Neural cell (in vitro differentiated cells): ENCODE data around the gene GLTP. TPM values are rescaled to one million over a fixed set of nuclear protein-coding genes. Genes with fewer than 3 reads are reported as not detected.
A peak's percentile ranks its signal among the peaks of the same experiment; 100 is the strongest.

ENCODE experiments used
- H2AFZ ChIP-seq: fragments of 200-600, 300-800 bp; sonication (generic), shearing (Covaris generic); 2 replicates; pipeline ENCODE4 v1.6.0; 2014; ENCODE audit warnings: low read depth, mild to moderate bottlenecking, antibody characterized with exemption, low read length, moderate library complexity
- H3F3A ChIP-seq: fragments of 200-600 bp; shearing (Covaris generic); 2 replicates; pipeline ENCODE4 v1.6.1; 2016; ENCODE audit warnings: mild to moderate bottlenecking, moderate library complexity, mixed read lengths, antibody characterized with exemption, low read length; ENCODE audit not compliant: insufficient read depth, poor library complexity, severe bottlenecking
- H3K27ac ChIP-seq: fragments of 200-600, 300-800 bp; sonication (generic), shearing (Covaris generic); 2 replicates; pipeline ENCODE4 v1.5.1; 2014; ENCODE audit warnings: mild to moderate bottlenecking, low read length, moderate library complexity
- H3K27me3 ChIP-seq: fragments of 300-800, 200-600 bp; sonication (generic), shearing (Covaris generic); 2 replicates; pipeline ENCODE4 v1.6.0; 2014; ENCODE audit warnings: mild to moderate bottlenecking, low read depth, low read length, moderate library complexity; ENCODE audit not compliant: insufficient read depth
- H3K36me3 ChIP-seq: fragments of 300-800, 200-600 bp; sonication (generic), shearing (Covaris generic); 2 replicates; pipeline ENCODE4 v1.5.1; 2014; ENCODE audit warnings: mild to moderate bottlenecking, antibody characterized with exemption, low read length, moderate library complexity; ENCODE audit not compliant: insufficient read depth
- H3K4me2 ChIP-seq: fragments of 300-800, 200-600 bp; sonication (generic), shearing (Covaris generic); 2 replicates; pipeline ENCODE4 v1.6.0; 2014; ENCODE audit warnings: mild to moderate bottlenecking, low read length
- H3K4me3 ChIP-seq: fragments of 300-800, 200-600 bp; sonication (generic), shearing (Covaris generic); 2 replicates; pipeline ENCODE4 v1.5.1; 2014; ENCODE audit warnings: mild to moderate bottlenecking, low read length, moderate library complexity
- H3K79me2 ChIP-seq: fragments of 200-600 bp; shearing (Covaris generic); replicated peaks from 2 replicates; pipeline ENCODE4 v1.6.0; 2014; ENCODE audit warnings: mild to moderate bottlenecking, low read length, moderate library complexity; ENCODE audit not compliant: insufficient read depth
- H3K9ac ChIP-seq: fragments of 300-800, 200-600 bp; sonication (generic), shearing (Covaris generic); 2 replicates; pipeline ENCODE4 v1.6.1; 2016; ENCODE audit warnings: mild to moderate bottlenecking, low read length, mixed read lengths
- H3K9me2 ChIP-seq: fragments of 200-600 bp; shearing (Covaris generic); 2 replicates; pipeline ENCODE4 v1.6.1; 2016; ENCODE audit warnings: mild to moderate bottlenecking, low read length, mixed read lengths; ENCODE audit not compliant: insufficient read depth
- H3K9me3 ChIP-seq: fragments of 200-600, 300-800 bp; sonication (generic), shearing (Covaris generic); 2 replicates; pipeline ENCODE4 v1.6.1; 2016; ENCODE audit warnings: mild to moderate bottlenecking, mixed run types, low read length, moderate library complexity, mixed read lengths
- H4K20me1 ChIP-seq: fragments of 200-600 bp; shearing (Covaris generic); 2 replicates; pipeline ENCODE4 v1.6.1; 2016; ENCODE audit warnings: mild to moderate bottlenecking, mixed run types; ENCODE audit not compliant: insufficient read depth
- CTCF ChIP-seq: fragments of 450-650 bp; IDR thresholded peaks from 2 replicates; pipeline ENCODE4 v1.5.1; 2014; ENCODE audit warnings: antibody characterized with exemption, mild to moderate bottlenecking, moderate library complexity; ENCODE audit not compliant: poor library complexity, severe bottlenecking
- EP300 ChIP-seq: fragments of 450-650 bp; conservative IDR thresholded peaks from 2 replicates; pipeline ENCODE4 v1.6.1; 2014; ENCODE audit warnings: antibody characterized with exemption, mild to moderate bottlenecking, moderate library complexity; ENCODE audit not compliant: poor library complexity, severe bottlenecking
- EZH2 ChIP-seq: fragments of 200-600, 300-800 bp; shearing (Covaris generic), sonication (generic); IDR thresholded peaks from 2 replicates; pipeline ENCODE4 v1.6.1; 2014; ENCODE audit warnings: antibody characterized with exemption, low read length, borderline replicate concordance, mild to moderate bottlenecking; ENCODE audit not compliant: insufficient read depth, poor library complexity, severe bottlenecking
- MXI1 ChIP-seq: fragments of 450-650 bp; conservative IDR thresholded peaks from 2 replicates; pipeline ENCODE4 v1.6.1; 2014; ENCODE audit warnings: antibody characterized with exemption, mild to moderate bottlenecking; ENCODE audit not compliant: poor library complexity, severe bottlenecking
- POLR2AphosphoS5 ChIP-seq: IDR thresholded peaks from 2 replicates; pipeline ENCODE4 v1.6.1; 2012
- RAD21 ChIP-seq: fragments of 450-650 bp; conservative IDR thresholded peaks from 2 replicates; pipeline ENCODE4 v1.6.1; 2014; ENCODE audit warnings: antibody characterized with exemption, mild to moderate bottlenecking, moderate library complexity
- SMC3 ChIP-seq: fragments of 450-650 bp; conservative IDR thresholded peaks from 2 replicates; pipeline ENCODE4 v1.6.1; 2014; ENCODE audit warnings: antibody characterized with exemption, mild to moderate bottlenecking, moderate library complexity; ENCODE audit not compliant: poor library complexity
- TAF1 ChIP-seq: IDR thresholded peaks from 2 replicates; pipeline ENCODE4 v1.6.1; 2012; ENCODE audit warnings: low read depth
- polyA plus RNA-seq: library from polyadenylated mRNA; depleted of rRNA; stranded (reverse); fragments of >200 nt; gene quantifications from 2 replicates; pipeline ENCODE4 v1.2.3, GENCODE V29; 2014
- TF ChIP-seq, protein P1 (sequence below): IDR thresholded peaks from 2 replicates; pipeline ENCODE4 v1.6.1; 2012; ENCODE audit warnings: borderline replicate concordance

The GLTP gene
- polyA plus RNA-seq, 1 donor from 2014 or later: 25.0 TPM

DNA sequence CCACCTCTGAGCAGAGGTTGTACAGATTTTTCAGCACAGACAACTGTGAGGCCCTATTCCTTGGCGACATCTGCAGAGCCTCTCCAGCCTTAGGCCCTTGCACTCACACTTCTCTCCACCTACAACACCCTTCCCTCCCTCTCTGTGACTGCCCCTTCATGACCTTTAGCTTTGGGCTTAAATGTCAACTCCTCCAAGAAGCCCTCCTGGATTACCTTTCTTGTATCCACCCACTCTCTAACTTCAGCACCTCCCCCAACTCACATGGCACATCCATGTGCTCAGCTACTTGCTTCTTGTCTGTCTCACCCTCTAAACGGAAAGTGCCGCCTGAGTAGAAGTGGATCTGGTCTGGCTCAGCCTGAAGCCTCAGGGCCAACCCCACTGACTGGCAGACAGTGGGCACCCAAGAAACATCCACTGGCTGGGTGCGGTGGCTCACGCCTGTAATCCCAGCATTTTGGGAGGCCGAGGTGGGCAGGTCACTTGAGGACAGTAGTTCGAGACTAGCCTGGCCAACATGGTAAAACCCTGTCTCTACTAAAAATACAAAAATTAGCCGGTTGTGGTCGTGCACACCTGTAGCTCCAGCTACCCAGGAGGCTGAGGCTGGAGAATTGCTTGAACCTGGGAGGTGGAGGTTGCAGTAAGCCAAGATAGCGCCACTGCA is 69.3 kb downstream of the GLTP start:
- H3K79me2 ChIP-seq: no peaks in the 10 kb centered on the region
- H3K4me2 ChIP-seq: no peak overlapping the region
- H3K9me3 ChIP-seq: no peaks in the 10 kb centered on the region
- no peaks in the 10 kb centered on the region for H3K9me2 ChIP-seq
- H2AFZ ChIP-seq: no peak overlapping the region
- no peaks in the 10 kb centered on the region for H3K27me3 ChIP-seq
- H3K36me3 ChIP-seq: no peaks in the 10 kb centered on the region
- no peaks in the 10 kb centered on the region for H4K20me1 ChIP-seq
- H3K27ac ChIP-seq: no peak overlapping the region
- H3K4me3 ChIP-seq: no peak overlapping the region
- no peaks in the 10 kb centered on the region for H3F3A ChIP-seq
- no peak for TF ChIP-seq MXI1
- no peak for TF ChIP-seq POLR2AphosphoS5
- TF ChIP-seq EP300: no peak
- H3K9ac ChIP-seq: no peak overlapping the region

- Histone ChIP-seq H3K9me2 (no peaks in the 10 kb centered on the region), H3F3A (no peaks in the 10 kb centered on the region), H3K79me2 (no peaks in the 10 kb centered on the region), H3K36me3 (no peaks in the 10 kb centered on the region), H3K4me3 (no peak overlapping the region), H3K27me3 (no peaks in the 10 kb centered on the region), H3K9me3 (no peaks in the 10 kb centered on the region), H3K9ac (no peak overlapping the region), H3K27ac (no peak overlapping the region), H3K4me2 (no peak overlapping the region), H4K20me1 (no peaks in the 10 kb centered on the region), H2AFZ (no peak overlapping the region)
- TF ChIP-seq EZH2 (peak; percentile 60), CTCF (no peak), EP300 (no peak)
Observed at GRCh38 chr12:109808876-109809646, 71.3 kb downstream of the GLTP start.

GRCh38 chr12:109807954-109808643 is 72.2 kb downstream of the GLTP start:
- no peaks in the 10 kb centered on the region for H3F3A ChIP-seq
- no peak overlapping the region for H2AFZ ChIP-seq
- H3K27me3 ChIP-seq: no peaks in the 10 kb centered on the region
- H3K9me2 ChIP-seq: no peaks in the 10 kb centered on the region
- TF ChIP-seq SMC3 (no peak), MXI1 (no peak), POLR2AphosphoS5 (no peak), CTCF (no peak), RAD21 (no peak), EZH2 (no peak), TAF1 (no peak), EP300 (no peak)
- TF ChIP-seq, protein P1, sequence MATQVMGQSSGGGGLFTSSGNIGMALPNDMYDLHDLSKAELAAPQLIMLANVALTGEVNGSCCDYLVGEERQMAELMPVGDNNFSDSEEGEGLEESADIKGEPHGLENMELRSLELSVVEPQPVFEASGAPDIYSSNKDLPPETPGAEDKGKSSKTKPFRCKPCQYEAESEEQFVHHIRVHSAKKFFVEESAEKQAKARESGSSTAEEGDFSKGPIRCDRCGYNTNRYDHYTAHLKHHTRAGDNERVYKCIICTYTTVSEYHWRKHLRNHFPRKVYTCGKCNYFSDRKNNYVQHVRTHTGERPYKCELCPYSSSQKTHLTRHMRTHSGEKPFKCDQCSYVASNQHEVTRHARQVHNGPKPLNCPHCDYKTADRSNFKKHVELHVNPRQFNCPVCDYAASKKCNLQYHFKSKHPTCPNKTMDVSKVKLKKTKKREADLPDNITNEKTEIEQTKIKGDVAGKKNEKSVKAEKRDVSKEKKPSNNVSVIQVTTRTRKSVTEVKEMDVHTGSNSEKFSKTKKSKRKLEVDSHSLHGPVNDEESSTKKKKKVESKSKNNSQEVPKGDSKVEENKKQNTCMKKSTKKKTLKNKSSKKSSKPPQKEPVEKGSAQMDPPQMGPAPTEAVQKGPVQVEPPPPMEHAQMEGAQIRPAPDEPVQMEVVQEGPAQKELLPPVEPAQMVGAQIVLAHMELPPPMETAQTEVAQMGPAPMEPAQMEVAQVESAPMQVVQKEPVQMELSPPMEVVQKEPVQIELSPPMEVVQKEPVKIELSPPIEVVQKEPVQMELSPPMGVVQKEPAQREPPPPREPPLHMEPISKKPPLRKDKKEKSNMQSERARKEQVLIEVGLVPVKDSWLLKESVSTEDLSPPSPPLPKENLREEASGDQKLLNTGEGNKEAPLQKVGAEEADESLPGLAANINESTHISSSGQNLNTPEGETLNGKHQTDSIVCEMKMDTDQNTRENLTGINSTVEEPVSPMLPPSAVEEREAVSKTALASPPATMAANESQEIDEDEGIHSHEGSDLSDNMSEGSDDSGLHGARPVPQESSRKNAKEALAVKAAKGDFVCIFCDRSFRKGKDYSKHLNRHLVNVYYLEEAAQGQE: no peak
- no peak overlapping the region for H3K27ac ChIP-seq
- H3K4me2 ChIP-seq: no peak overlapping the region
- H3K9me3 ChIP-seq: no peaks in the 10 kb centered on the region
- H3K9ac ChIP-seq: no peak overlapping the region
- H3K36me3 ChIP-seq: no peaks in the 10 kb centered on the region
- no peaks in the 10 kb centered on the region for H3K79me2 ChIP-seq
- H4K20me1 ChIP-seq: no peaks in the 10 kb centered on the region
- no peak overlapping the region for H3K4me3 ChIP-seq
